ACC112 (cell line): ENCODE measurements around the gene ZNF276.

Source experiments
- H2AFZ ChIP-seq: fragments of 200-600 bp; sonication (generic); one replicate; pipeline ENCODE4 v1.6.0; 2017; ENCODE audit warnings: antibody characterized with exemption, low read length; ENCODE audit not compliant: unreplicated experiment
- H3K27ac ChIP-seq: fragments of 200-600 bp; sonication (generic); 2 replicates; pipeline ENCODE4 v1.5.1; 2014; ENCODE audit warnings: low read depth, mild to moderate bottlenecking, antibody characterized with exemption, low read length, moderate library complexity
- H3K27me3 ChIP-seq: fragments of 200-600 bp; sonication (generic); 2 replicates; pipeline ENCODE4 v1.6.1; 2014; ENCODE audit warnings: mild to moderate bottlenecking, antibody characterized with exemption, low read length, moderate library complexity, mixed read lengths; ENCODE audit not compliant: insufficient read depth
- H3K36me3 ChIP-seq: fragments of 200-600 bp; sonication (generic); 2 replicates; pipeline ENCODE4 v1.6.1; 2016; ENCODE audit warnings: mild to moderate bottlenecking, antibody characterized with exemption, low read length, moderate library complexity, mixed read lengths; ENCODE audit not compliant: insufficient read depth
- H3K4me1 ChIP-seq: fragments of 200-600 bp; sonication (generic); one replicate; pipeline ENCODE4 v1.6.1; 2016; ENCODE audit warnings: low read length, mixed read lengths; ENCODE audit not compliant: insufficient read depth, unreplicated experiment, control insufficient read depth
- H3K4me3 ChIP-seq: fragments of 200-600 bp; sonication (generic); 2 replicates; pipeline ENCODE4 v1.5.1; 2014; ENCODE audit warnings: mild to moderate bottlenecking, low read depth, low read length
- H3K79me2 ChIP-seq: fragments of 200-600 bp; sonication (generic); one replicate; pipeline ENCODE4 v1.6.0; 2016; ENCODE audit warnings: low read length; ENCODE audit not compliant: control insufficient read depth, unreplicated experiment, insufficient read depth

ZNF276 gene

GRCh38 chr16:89729863-89730593 is 8.7 kb downstream of the ZNF276 start:
- no peaks in the 10 kb centered on the region for H3K4me1 ChIP-seq
- H3K27me3 ChIP-seq, result no peaks in the 10 kb centered on the region
- no peak overlapping the region for H2AFZ ChIP-seq
- H3K79me2 ChIP-seq, result peaks cover 8% of the 10 kb centered on the region
- H3K36me3 ChIP-seq, result peaks cover 31% of the 10 kb centered on the region
- H3K27ac ChIP-seq, result no peak overlapping the region
- H3K4me3 ChIP-seq, result no peak overlapping the region

GRCh38 chr16:89730610-89731234 is 9.4 kb downstream of the ZNF276 start:
- Histone ChIP-seq H2AFZ (no peak overlapping the region), H3K27ac (no peak overlapping the region), H3K79me2 (peaks cover 4% of the 10 kb centered on the region), H3K27me3 (no peaks in the 10 kb centered on the region), H3K36me3 (peaks cover 31% of the 10 kb centered on the region), H3K4me3 (no peak overlapping the region), H3K4me1 (no peaks in the 10 kb centered on the region)

GRCh38 chr16:89732142-89732917 is 11.0 kb downstream of the ZNF276 start:
- Histone ChIP-seq H3K4me1 (no peaks in the 10 kb centered on the region), H3K36me3 (peaks cover 26% of the 10 kb centered on the region; the same call in 1 of the 2 replicates), H3K79me2 (peaks cover 2% of the 10 kb centered on the region), H3K4me3 (no peak overlapping the region), H2AFZ (no peak overlapping the region), H3K27me3 (no peaks in the 10 kb centered on the region), H3K27ac (no peak overlapping the region)

- H3K79me2 ChIP-seq, result peaks cover 2% of the 10 kb centered on the region
- H3K27ac ChIP-seq, result no peak overlapping the region
- H3K27me3 ChIP-seq, result no peaks in the 10 kb centered on the region
- peaks cover 21% of the 10 kb centered on the region; the same call in 1 of the 2 replicates for H3K36me3 ChIP-seq
- H3K4me1 ChIP-seq, result no peaks in the 10 kb centered on the region
- H3K4me3 ChIP-seq, result no peak overlapping the region
- no peak overlapping the region for H2AFZ ChIP-seq
Observed at GRCh38 chr16:89732918-89733242, 11.5 kb downstream of the ZNF276 start.

- Histone ChIP-seq H3K4me3 (no peak overlapping the region), H3K27ac (no peak overlapping the region), H3K4me1 (no peaks in the 10 kb centered on the region), H3K79me2 (peaks cover 2% of the 10 kb centered on the region), H2AFZ (no peak overlapping the region), H3K27me3 (no peaks in the 10 kb centered on the region), H3K36me3 (peaks cover 20% of the 10 kb centered on the region; the same call in 1 of the 2 replicates)
Observed at GRCh38 chr16:89733322-89733721, 12.0 kb downstream of the ZNF276 start.

GRCh38 chr16:89733792-89734191 is 12.5 kb downstream of the ZNF276 start:
- Histone ChIP-seq H2AFZ (no peak overlapping the region), H3K36me3 (peaks cover 20% of the 10 kb centered on the region; the same call in 1 of the 2 replicates), H3K4me1 (no peaks in the 10 kb centered on the region), H3K27ac (no peak overlapping the region), H3K4me3 (no peak overlapping the region), H3K27me3 (no peaks in the 10 kb centered on the region), H3K79me2 (peaks cover 2% of the 10 kb centered on the region)

GRCh38 chr16:89736554-89736953 is 15.2 kb downstream of the ZNF276 start:
- no peaks in the 10 kb centered on the region for H3K79me2 ChIP-seq
- no peak overlapping the region for H2AFZ ChIP-seq
- H3K27ac ChIP-seq, result no peak overlapping the region
- H3K27me3 ChIP-seq, result no peaks in the 10 kb centered on the region
- no peaks in the 10 kb centered on the region for H3K4me1 ChIP-seq
- H3K36me3 ChIP-seq, result peaks cover 19% of the 10 kb centered on the region; the same call in 1 of the 2 replicates
- H3K4me3 ChIP-seq, result no peak overlapping the region

GRCh38 chr16:89737341-89738071 is 16.2 kb downstream of the ZNF276 start:
- Histone ChIP-seq H3K36me3 (peaks cover 14% of the 10 kb centered on the region; the same call in 1 of the 2 replicates), H3K27me3 (no peaks in the 10 kb centered on the region), H3K4me3 (no peak overlapping the region), H3K4me1 (no peaks in the 10 kb centered on the region), H3K79me2 (no peaks in the 10 kb centered on the region), H3K27ac (no peak overlapping the region), H2AFZ (no peak overlapping the region)

GRCh38 chr16:89738072-89738377 is 16.7 kb downstream of the ZNF276 start:
- no peaks in the 10 kb centered on the region for H3K79me2 ChIP-seq
- H3K36me3 ChIP-seq, result peaks cover 13% of the 10 kb centered on the region; the same call in 1 of the 2 replicates
- H3K27me3 ChIP-seq, result no peaks in the 10 kb centered on the region
- no peak overlapping the region for H2AFZ ChIP-seq
- H3K4me1 ChIP-seq, result no peaks in the 10 kb centered on the region
- no peak overlapping the region for H3K27ac ChIP-seq
- H3K4me3 ChIP-seq, result no peak overlapping the region

GRCh38 chr16:89738538-89739317 is 17.4 kb downstream of the ZNF276 start:
- Histone ChIP-seq H3K4me3 (no peak overlapping the region), H3K36me3 (peaks cover 6% of the 10 kb centered on the region; the same call in 1 of the 2 replicates), H2AFZ (no peak overlapping the region), H3K27me3 (no peaks in the 10 kb centered on the region), H3K4me1 (no peaks in the 10 kb centered on the region), H3K27ac (no peak overlapping the region), H3K79me2 (no peaks in the 10 kb centered on the region)
